SK-N-SH (cell line): ENCODE data around the gene SPATS1. TPM values are rescaled to one million over a fixed set of nuclear protein-coding genes. Genes with fewer than 3 reads are reported as not detected.

Experiments
- CTCF ChIA-PET: fragments of 300-600, 350-600 bp; formaldehyde crosslinking; extraction: SDS; loops from one replicate; lab custom pipeline; 2021; lab: Yijun Ruan, JAX
- POLR2A ChIA-PET: fragments of 350-600 bp; sonication (Branson Sonifier 250); formaldehyde crosslinking; extraction: SDS; loops from one replicate; lab custom pipeline; 2020; ENCODE audit warnings: antibody characterized with exemption, inconsistent platforms; lab: Yijun Ruan, JAX
- DNase-seq: peaks from one replicate; pipeline ENCODE4 v3.0.0; 2012
- H2AFZ ChIP-seq: fragments of 200-600 bp; sonication (generic); 2 replicates; pipeline ENCODE4 v1.8.1; 2016; ENCODE audit warnings: antibody characterized with exemption, mild to moderate bottlenecking, low read depth
- H3F3A ChIP-seq: fragments of 200-600 bp; sonication (generic); replicated peaks from 2 replicates; pipeline ENCODE3; 2016; ENCODE audit warnings: antibody characterized with exemption, mild to moderate bottlenecking; ENCODE audit not compliant: insufficient read depth
- H3K27ac ChIP-seq, 2 experiments: fragments of 200-500 bp in 1 of 2; fragments of 200-600 bp in 1 of 2; sonication (Bioruptor generic) in 1 of 2; sonication (generic), shearing (Covaris generic) in 1 of 2; 2 replicates each; pipeline versions ENCODE4 v1.5.1 to v1.6.1; 2014 to 2016; ENCODE audit warnings: low read depth in 2 of 2, inconsistent platforms in 1 of 2, low read length in 1 of 2, mild to moderate bottlenecking in 1 of 2, mixed read lengths in 1 of 2
- H3K27me3 ChIP-seq: fragments of 200-600 bp; sonication (generic), shearing (Covaris generic); 2 replicates; pipeline ENCODE4 v1.6.1; 2016; ENCODE audit warnings: mixed run types; ENCODE audit not compliant: insufficient read depth
- H3K36me3 ChIP-seq, 2 experiments: fragments of 200-500 bp in 1 of 2; fragments of 200-600 bp in 1 of 2; sonication (Bioruptor generic) in 1 of 2; sonication (generic) in 1 of 2; replicated peaks in 1 of 2; 2 replicates each; pipeline versions ENCODE3 to v1.5.1; 2014 to 2016; ENCODE audit warnings: low read length in 1 of 2, mild to moderate bottlenecking in 1 of 2; ENCODE audit not compliant: insufficient read depth in 2 of 2, control insufficient read depth in 1 of 2
- H3K4me1 ChIP-seq, 2 experiments: fragments of 200-500 bp in 1 of 2; fragments of 200-600 bp in 1 of 2; sonication (Bioruptor generic) in 1 of 2; sonication (generic), shearing (Covaris generic) in 1 of 2; 2 replicates each; pipeline versions ENCODE4 v1.5.1 to v1.6.1; 2014 to 2016; ENCODE audit warnings: low read depth in 1 of 2, low read length in 1 of 2, mixed run types in 1 of 2; ENCODE audit not compliant: insufficient read depth in 2 of 2, control insufficient read depth in 1 of 2
- H3K4me2 ChIP-seq: fragments of 200-600 bp; sonication (generic), shearing (Covaris generic); 2 replicates; pipeline ENCODE4 v1.6.1; 2017; ENCODE audit warnings: mixed run types
- H3K4me3 ChIP-seq, 2 experiments: fragments of 200-500 bp in 1 of 2; fragments of 200-600 bp in 1 of 2; sonication (Bioruptor generic) in 1 of 2; sonication (generic), shearing (Covaris generic) in 1 of 2; 2 replicates each; pipeline versions ENCODE4 v1.5.1 to v1.8.1; 2014 to 2016; ENCODE audit warnings: low read depth in 2 of 2, inconsistent platforms in 1 of 2, low read length in 1 of 2, mild to moderate bottlenecking in 1 of 2, mixed read lengths in 1 of 2, moderate library complexity in 1 of 2
- H3K79me2 ChIP-seq: fragments of 200-600 bp; sonication (generic); 2 replicates; pipeline ENCODE4 v1.8.1; 2017; ENCODE audit warnings: mild to moderate bottlenecking; ENCODE audit not compliant: insufficient read depth
- H3K9ac ChIP-seq: fragments of 200-600 bp; sonication (generic); 2 replicates; pipeline ENCODE4 v1.6.1; 2017; ENCODE audit warnings: mixed run types
- H3K9me2 ChIP-seq: fragments of 200-600 bp; sonication (generic); 2 replicates; pipeline ENCODE4 v1.6.1; 2017; ENCODE audit warnings: mixed run types
- H3K9me3 ChIP-seq: fragments of 200-600 bp; sonication (generic); 2 replicates; pipeline ENCODE4 v1.6.1; 2017; ENCODE audit warnings: mixed run types, mild to moderate bottlenecking, moderate library complexity
- H4K20me1 ChIP-seq: fragments of 200-600 bp; sonication (generic); 2 replicates; pipeline ENCODE4 v1.6.1; 2017; ENCODE audit warnings: mild to moderate bottlenecking, mixed run types; ENCODE audit not compliant: insufficient read depth
- CHD2 ChIP-seq: fragments of 150-350 bp; IDR thresholded peaks from 2 replicates; pipeline ENCODE4 v1.6.1; 2018; ENCODE audit warnings: low read length; ENCODE audit not compliant: partially characterized antibody
- ELF1 ChIP-seq: IDR thresholded peaks from 2 replicates; pipeline ENCODE4 v1.4.0; 2012
- EZH2phosphoT487 ChIP-seq: fragments of 200-600 bp; sonication (generic); IDR thresholded peaks from 2 replicates; pipeline ENCODE4 v1.6.1; 2017; ENCODE audit warnings: low read depth, mixed run types, mild to moderate bottlenecking, antibody characterized with exemption, moderate library complexity, borderline replicate concordance
- FOSL2 ChIP-seq: IDR thresholded peaks from 2 replicates; pipeline ENCODE4 v1.4.0; 2012; ENCODE audit warnings: low read depth, mild to moderate bottlenecking, moderate library complexity, borderline replicate concordance
- FOXJ3 ChIP-seq: sonication (generic); formaldehyde crosslinking; IDR thresholded peaks from 2 replicates; pipeline ENCODE4 v1.5.1; 2020; ENCODE audit warnings: mild to moderate bottlenecking, missing genetic modification reagents
- GABPA ChIP-seq: IDR thresholded peaks from 2 replicates; pipeline ENCODE4 v1.4.0; 2012; ENCODE audit warnings: low read depth, mild to moderate bottlenecking
- GATA2 ChIP-seq: sonication (generic); formaldehyde crosslinking; IDR thresholded peaks from 2 replicates; pipeline ENCODE4 v1.5.0; 2020; ENCODE audit warnings: mild to moderate bottlenecking, missing genetic modification reagents
- IRF3 ChIP-seq: fragments of 150-350 bp; IDR thresholded peaks from 2 replicates; pipeline ENCODE4 v1.6.1; 2016; ENCODE audit warnings: mild to moderate bottlenecking, low read depth, low read length
- MAX ChIP-seq: IDR thresholded peaks from 2 replicates; pipeline ENCODE4 v1.4.0; 2012; ENCODE audit warnings: low read depth
- MEF2A ChIP-seq: IDR thresholded peaks from 2 replicates; pipeline ENCODE4 v1.4.0; 2012; ENCODE audit warnings: low read depth, borderline replicate concordance
- MXI1 ChIP-seq: IDR thresholded peaks from 2 replicates; pipeline ENCODE4 v1.6.1; 2012; ENCODE audit warnings: mild to moderate bottlenecking, low read depth, low read length, improper control_type of control experiment
- NRF1 ChIP-seq: IDR thresholded peaks from 2 replicates; pipeline ENCODE4 v1.6.1; 2012; ENCODE audit warnings: low read depth, mild to moderate bottlenecking, low read length
- PBX3 ChIP-seq: IDR thresholded peaks from 2 replicates; pipeline ENCODE4; 2012
- POLR2AphosphoS5 ChIP-seq: IDR thresholded peaks from 2 replicates; pipeline ENCODE4 v1.6.1; 2012; ENCODE audit warnings: low read depth, low read length
- RAD21 ChIP-seq: IDR thresholded peaks from 2 replicates; pipeline ENCODE4 v1.6.1; 2012; ENCODE audit warnings: mild to moderate bottlenecking, low read length
- RCOR1 ChIP-seq: fragments of 150-350 bp; IDR thresholded peaks from 2 replicates; pipeline ENCODE4 v1.6.1; 2017; ENCODE audit warnings: antibody characterized with exemption, low read length
- SMC3 ChIP-seq: IDR thresholded peaks from 2 replicates; pipeline ENCODE4 v1.6.1; 2012; ENCODE audit warnings: low read depth, low read length, improper control_type of control experiment
- TAF1 ChIP-seq: IDR thresholded peaks from 2 replicates; pipeline ENCODE4 v1.6.1; 2012; ENCODE audit warnings: low read depth, mild to moderate bottlenecking, low read length, moderate library complexity, borderline replicate concordance
- TCF12 ChIP-seq: IDR thresholded peaks from 2 replicates; pipeline ENCODE4 v1.4.0; 2012
- YY1 ChIP-seq: IDR thresholded peaks from 2 replicates; pipeline ENCODE4 v1.4.0; 2012; ENCODE audit warnings: low read depth, mild to moderate bottlenecking
- WGBS: methylation state at CpG from one replicate; pipeline ENCODE4 v1.1.6; 2017; ENCODE audit warnings: low lambda C conversion rate; 5-methylcytosine and 5-hydroxymethylcytosine counted together
- polyA plus RNA-seq, 3 experiments: library from polyadenylated mRNA; depleted of rRNA; stranded (reverse); fragments of >200 nt; gene quantifications; 2 replicates each; pipeline ENCODE4 v1.2.3, GENCODE V29; 2012
- TF ChIP-seq, protein P1 (sequence below): fragments of 200-600 bp; sonication (generic); IDR thresholded peaks from 2 replicates; pipeline ENCODE4 v1.6.1; 2017; ENCODE audit warnings: antibody characterized with exemption, mild to moderate bottlenecking, moderate library complexity
- TF ChIP-seq, protein P2 (sequence below): IDR thresholded peaks from 2 replicates; pipeline ENCODE4 v1.6.1; 2012; ENCODE audit warnings: mild to moderate bottlenecking, low read depth, low read length, moderate library complexity
- TF ChIP-seq, protein P3 (sequence below): IDR thresholded peaks from 2 replicates; pipeline ENCODE4 v1.4.0; 2012; ENCODE audit warnings: low read depth, borderline replicate concordance

The SPATS1 gene
- polyA plus RNA-seq, 1 of the 3 experiments (the other 2 are of a cell fraction), result not detected

- Histone ChIP-seq H3K79me2 (peaks cover 11% of the 10 kb centered on the region; the same call in 1 of the 2 replicates), H3K9me3 (no peaks in the 10 kb centered on the region), H3K9ac (peak within 1 kb of the TSS; percentile 89), H2AFZ (peak within 1 kb of the TSS; percentile 93; the same call in 1 of the 2 replicates), H4K20me1 (no peaks in the 10 kb centered on the region), H3K27me3 (no peaks in the 10 kb centered on the region), H3K4me3 (peak within 1 kb of the TSS; percentile 90 to 96), H3K27ac (peak within 1 kb of the TSS; percentile 24 to 85; a peak in 3 of 4 replicates), H3K9me2 (no peaks in the 10 kb centered on the region), H3K36me3 (peaks cover 13 to 32% of the 10 kb centered on the region in 2 experiments), H3K4me1 (peaks cover 4 to 8% of the 10 kb centered on the region in 2 experiments; a peak in 3 of 4 replicates), H3K4me2 (peak within 1 kb of the TSS; percentile 91), H3F3A (no peaks in the 10 kb centered on the region)
- peak; percentile 92 for DNase-seq
- POLR2A ChIA-PET, result interaction anchor here (1.2 to 1.9 kb wide), 6 partner anchors 8 to 67 kb away, joined by 3 to 8 read pairs (median 4); partner anchors contain the start of gene HSP90AB1
- CTCF ChIA-PET, result interaction anchor here (0.6 to 4.4 kb wide), 33 partner anchors 9 to 749 kb away, joined by 3 to 40 read pairs (median 4); partner anchors contain the start of genes HSP90AB1, SLC35B2, SPATS1 and TMEM151B
- WGBS, result 8% methylated on average over 15 of the region's 52 CpGs
- TF ChIP-seq EZH2phosphoT487 (no peak), YY1 (peak; percentile 93), GATA2 (CRISPR knock-in tag) (no peak), TCF12 (no peak), RCOR1 (peak; percentile 82), TAF1 (peak; percentile 93; the same call in 1 of the 2 replicates), FOXJ3 (peak; percentile 60), IRF3 (no peak), MAX (peak; percentile 86), MXI1 (peak; percentile 75), FOSL2 (no peak; the same call in 1 of the 2 replicates), PBX3 (peak; percentile 35; the same call in 1 of the 2 replicates), SMC3 (no peak), CHD2 (peak; percentile 86), MEF2A (no peak), NRF1 (no peak), RAD21 (no peak), GABPA (peak; percentile 55), POLR2AphosphoS5 (peak; percentile 93), ELF1 (no peak; the same call in 1 of the 2 replicates)
- TF ChIP-seq, protein P1, sequence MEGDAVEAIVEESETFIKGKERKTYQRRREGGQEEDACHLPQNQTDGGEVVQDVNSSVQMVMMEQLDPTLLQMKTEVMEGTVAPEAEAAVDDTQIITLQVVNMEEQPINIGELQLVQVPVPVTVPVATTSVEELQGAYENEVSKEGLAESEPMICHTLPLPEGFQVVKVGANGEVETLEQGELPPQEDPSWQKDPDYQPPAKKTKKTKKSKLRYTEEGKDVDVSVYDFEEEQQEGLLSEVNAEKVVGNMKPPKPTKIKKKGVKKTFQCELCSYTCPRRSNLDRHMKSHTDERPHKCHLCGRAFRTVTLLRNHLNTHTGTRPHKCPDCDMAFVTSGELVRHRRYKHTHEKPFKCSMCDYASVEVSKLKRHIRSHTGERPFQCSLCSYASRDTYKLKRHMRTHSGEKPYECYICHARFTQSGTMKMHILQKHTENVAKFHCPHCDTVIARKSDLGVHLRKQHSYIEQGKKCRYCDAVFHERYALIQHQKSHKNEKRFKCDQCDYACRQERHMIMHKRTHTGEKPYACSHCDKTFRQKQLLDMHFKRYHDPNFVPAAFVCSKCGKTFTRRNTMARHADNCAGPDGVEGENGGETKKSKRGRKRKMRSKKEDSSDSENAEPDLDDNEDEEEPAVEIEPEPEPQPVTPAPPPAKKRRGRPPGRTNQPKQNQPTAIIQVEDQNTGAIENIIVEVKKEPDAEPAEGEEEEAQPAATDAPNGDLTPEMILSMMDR, result peak; percentile 95
- TF ChIP-seq, protein P2, sequence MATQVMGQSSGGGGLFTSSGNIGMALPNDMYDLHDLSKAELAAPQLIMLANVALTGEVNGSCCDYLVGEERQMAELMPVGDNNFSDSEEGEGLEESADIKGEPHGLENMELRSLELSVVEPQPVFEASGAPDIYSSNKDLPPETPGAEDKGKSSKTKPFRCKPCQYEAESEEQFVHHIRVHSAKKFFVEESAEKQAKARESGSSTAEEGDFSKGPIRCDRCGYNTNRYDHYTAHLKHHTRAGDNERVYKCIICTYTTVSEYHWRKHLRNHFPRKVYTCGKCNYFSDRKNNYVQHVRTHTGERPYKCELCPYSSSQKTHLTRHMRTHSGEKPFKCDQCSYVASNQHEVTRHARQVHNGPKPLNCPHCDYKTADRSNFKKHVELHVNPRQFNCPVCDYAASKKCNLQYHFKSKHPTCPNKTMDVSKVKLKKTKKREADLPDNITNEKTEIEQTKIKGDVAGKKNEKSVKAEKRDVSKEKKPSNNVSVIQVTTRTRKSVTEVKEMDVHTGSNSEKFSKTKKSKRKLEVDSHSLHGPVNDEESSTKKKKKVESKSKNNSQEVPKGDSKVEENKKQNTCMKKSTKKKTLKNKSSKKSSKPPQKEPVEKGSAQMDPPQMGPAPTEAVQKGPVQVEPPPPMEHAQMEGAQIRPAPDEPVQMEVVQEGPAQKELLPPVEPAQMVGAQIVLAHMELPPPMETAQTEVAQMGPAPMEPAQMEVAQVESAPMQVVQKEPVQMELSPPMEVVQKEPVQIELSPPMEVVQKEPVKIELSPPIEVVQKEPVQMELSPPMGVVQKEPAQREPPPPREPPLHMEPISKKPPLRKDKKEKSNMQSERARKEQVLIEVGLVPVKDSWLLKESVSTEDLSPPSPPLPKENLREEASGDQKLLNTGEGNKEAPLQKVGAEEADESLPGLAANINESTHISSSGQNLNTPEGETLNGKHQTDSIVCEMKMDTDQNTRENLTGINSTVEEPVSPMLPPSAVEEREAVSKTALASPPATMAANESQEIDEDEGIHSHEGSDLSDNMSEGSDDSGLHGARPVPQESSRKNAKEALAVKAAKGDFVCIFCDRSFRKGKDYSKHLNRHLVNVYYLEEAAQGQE, result peak; percentile 75; the same call in 1 of the 2 replicates
- TF ChIP-seq, protein P3, sequence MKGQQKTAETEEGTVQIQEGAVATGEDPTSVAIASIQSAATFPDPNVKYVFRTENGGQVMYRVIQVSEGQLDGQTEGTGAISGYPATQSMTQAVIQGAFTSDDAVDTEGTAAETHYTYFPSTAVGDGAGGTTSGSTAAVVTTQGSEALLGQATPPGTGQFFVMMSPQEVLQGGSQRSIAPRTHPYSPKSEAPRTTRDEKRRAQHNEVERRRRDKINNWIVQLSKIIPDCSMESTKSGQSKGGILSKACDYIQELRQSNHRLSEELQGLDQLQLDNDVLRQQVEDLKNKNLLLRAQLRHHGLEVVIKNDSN, result 0 out of 2 replicates have a peak, but pooled peaks have one; percentile 19
These were observed 29.3 kb upstream of the SPATS1 start, which contains the start of gene AARS2 for GRCh38 chr6:44312901-44313788. AARS2 (minus strand) TSS chr6:44313347; CDS start chr6:44313323, 24 bp downstream.
